B cell (primary cell): ENCODE measurements around the gene NEK8. TPM values are rescaled to one million over a fixed set of nuclear protein-coding genes. Genes with fewer than 3 reads are reported as not detected.
A peak's percentile ranks its signal among the peaks of the same experiment; 100 is the strongest.

ENCODE experiments used
- ATAC-seq: fragments of 200-7000 bp; cut with Tn5 transposase; one replicate; pipeline ENCODE4 v1.10.0; 2021; ENCODE audit warnings: low read depth, mild to moderate bottlenecking, moderate number of reproducible peaks, moderate library complexity
- CTCF ChIA-PET: fragments of 350-600 bp; sonication (Branson Sonifier 250); formaldehyde crosslinking; loops from one replicate; lab custom pipeline; 2021; ENCODE audit warnings: antibody characterized with exemption, inconsistent platforms; lab: Charles Lee
- POLR2A ChIA-PET: fragments of 350-600 bp; sonication (Branson Sonifier 250); formaldehyde crosslinking; loops from one replicate; lab custom pipeline; 2021; ENCODE audit warnings: antibody characterized with exemption; lab: Charles Lee
- DNase-seq: peaks from one replicate; pipeline ENCODE4 v3.0.0; 2013
- H2AFZ ChIP-seq: 2 replicates; pipeline ENCODE4 v1.6.1; 2012; ENCODE audit warnings: mild to moderate bottlenecking, low read depth, low read length; ENCODE audit not compliant: insufficient read depth, poor library complexity, severe bottlenecking
- H3K27ac ChIP-seq, 2 donors: 1 replicate in 1 of 2; 2 replicates in 1 of 2; pipeline ENCODE4 v1.5.1; 2012 to 2013; ENCODE audit warnings: low read length in 2 of 2, mild to moderate bottlenecking in 2 of 2, moderate library complexity in 1 of 2
- H3K27me3 ChIP-seq, 4 experiments: fragments of 200-600 bp in 1 of 4; sonication (generic) in 1 of 4; replicated peaks in 1 of 4; 1 replicate in 2 of 4; 2 replicates in 2 of 4; pipeline versions ENCODE4 v1.6.1 to v1.7.0; 2013 to 2016; ENCODE audit warnings: low read length in 3 of 4, mild to moderate bottlenecking in 2 of 4, mixed read lengths in 1 of 4, moderate library complexity in 1 of 4; ENCODE audit not compliant: insufficient read depth in 4 of 4, control insufficient read depth in 3 of 4; ENCODE audit errors: control extremely low read depth in 1 of 4
- H3K36me3 ChIP-seq, 2 experiments: replicated peaks in 1 of 2; 1 replicate in 1 of 2; 2 replicates in 1 of 2; pipeline versions ENCODE4 v1.6.1 to v1.7.1; 2013; ENCODE audit warnings: low read length in 1 of 2; ENCODE audit not compliant: insufficient read depth in 2 of 2, control insufficient read depth in 1 of 2; ENCODE audit errors: control extremely low read depth in 1 of 2, extremely low read depth in 1 of 2
- H3K4me1 ChIP-seq, 2 donors: fragments of 200-600 bp in 1 of 2; sonication (generic) in 1 of 2; 1 replicate in 1 of 2; 2 replicates in 1 of 2; pipeline versions ENCODE4 v1.5.1 to v1.6.1; 2013 to 2017; ENCODE audit warnings: low read length in 2 of 2; ENCODE audit not compliant: control insufficient read depth in 2 of 2, insufficient read depth in 2 of 2
- H3K4me2 ChIP-seq: replicated peaks from 2 replicates; pipeline ENCODE3; 2012; ENCODE audit warnings: mild to moderate bottlenecking, low read depth, low read length; ENCODE audit not compliant: poor library complexity, severe bottlenecking
- H3K4me3 ChIP-seq, 5 experiments: fragments of 200-600 bp in 1 of 5; sonication (generic) in 1 of 5; 1 replicate in 3 of 5; 2 replicates in 2 of 5; pipeline versions ENCODE4 v1.5.1 to v1.7.0; 2011 to 2016; ENCODE audit warnings: low read length in 4 of 5, mild to moderate bottlenecking in 4 of 5, low read depth in 2 of 5, control low read depth in 1 of 5, moderate library complexity in 1 of 5; ENCODE audit not compliant: insufficient read depth in 1 of 5; ENCODE audit errors: control extremely low read depth in 1 of 5, extremely low read depth in 1 of 5
- H3K79me2 ChIP-seq: fragments of 200-600 bp; sonication (generic); one replicate; pipeline ENCODE4 v1.6.0; 2016; ENCODE audit warnings: low read length; ENCODE audit not compliant: control insufficient read depth, insufficient read depth
- H3K9ac ChIP-seq: fragments of 200-600 bp; sonication (generic); 2 replicates; pipeline ENCODE4 v1.6.1; 2017; ENCODE audit warnings: mild to moderate bottlenecking, low read length, moderate library complexity
- H3K9me3 ChIP-seq, 3 donors: one replicate each; pipeline versions ENCODE4 v1.6.1 to v1.7.1; 2013; ENCODE audit warnings: low read length in 2 of 3; ENCODE audit not compliant: control insufficient read depth in 2 of 3, insufficient read depth in 1 of 3; ENCODE audit errors: control extremely low read depth in 1 of 3
- H4K20me1 ChIP-seq: 2 replicates; pipeline ENCODE4 v1.6.0; 2012; ENCODE audit warnings: mild to moderate bottlenecking, low read length; ENCODE audit not compliant: insufficient read depth, control insufficient read depth, poor library complexity, severe bottlenecking
- H3K27ac Mint-ChIP-seq: one replicate; pipeline ENCODE4 v1.8.0; 2021; ENCODE audit warnings: mixed read lengths
- H3K27me3 Mint-ChIP-seq: one replicate; pipeline ENCODE4 v1.8.0; 2021; ENCODE audit warnings: mixed read lengths
- H3K4me1 Mint-ChIP-seq: one replicate; pipeline ENCODE4 v1.8.0; 2021; ENCODE audit warnings: mixed read lengths
- H3K4me3 Mint-ChIP-seq: one replicate; pipeline ENCODE4 v1.8.0; 2021; ENCODE audit warnings: mixed read lengths
- H3K9me3 Mint-ChIP-seq: one replicate; pipeline ENCODE4 v1.8.0; 2022; ENCODE audit warnings: mixed read lengths; ENCODE audit not compliant: insufficient read depth
- EZH2 ChIP-seq: IDR thresholded peaks from 2 replicates; pipeline ENCODE4 v1.6.1; 2012; ENCODE audit warnings: borderline replicate concordance, low read depth, mild to moderate bottlenecking, moderate library complexity, low read length; ENCODE audit not compliant: insufficient read depth, poor library complexity, severe bottlenecking
- WGBS: methylation state at CpG from one replicate; pipeline ENCODE4 v1.1.5; 2013; ENCODE audit warnings: missing lambda C conversion rate; ENCODE audit not compliant: insufficient coverage; 5-methylcytosine and 5-hydroxymethylcytosine counted together
- intact Hi-C: fragments of 100-400 bp; cut with micrococcal nuclease; formaldehyde crosslinking; loops from one replicate; pipeline ENCODE4 v1.10.0; 2022
- polyA plus RNA-seq: library from polyadenylated mRNA; depleted of rRNA; stranded (reverse); fragments of >200 nt; gene quantifications from 2 replicates; pipeline ENCODE4 v1.2.3, GENCODE V29; 2012
- total RNA-seq, 2 donors: library from RNA; stranded (reverse); fragments of 120-200 nt in 1 of 2; gene quantifications; 1 replicate in 1 of 2; 2 replicates in 1 of 2; pipeline versions ENCODE4 v1.2.3 to v1.2.4, GENCODE V29; 2013 to 2022
- TF ChIP-seq, protein P1 (sequence below): fragments of 200-600 bp; IDR thresholded peaks from one replicate; pipeline ENCODE4 v1.8.0; 2022; ENCODE audit warnings: antibody characterized with exemption, mild to moderate bottlenecking

Gene NEK8
- total and polyA plus RNA-seq, 2 donors (not counting 1 experiment from before 2014, with no cell fraction given), result 58.0 to 305 TPM

DNA sequence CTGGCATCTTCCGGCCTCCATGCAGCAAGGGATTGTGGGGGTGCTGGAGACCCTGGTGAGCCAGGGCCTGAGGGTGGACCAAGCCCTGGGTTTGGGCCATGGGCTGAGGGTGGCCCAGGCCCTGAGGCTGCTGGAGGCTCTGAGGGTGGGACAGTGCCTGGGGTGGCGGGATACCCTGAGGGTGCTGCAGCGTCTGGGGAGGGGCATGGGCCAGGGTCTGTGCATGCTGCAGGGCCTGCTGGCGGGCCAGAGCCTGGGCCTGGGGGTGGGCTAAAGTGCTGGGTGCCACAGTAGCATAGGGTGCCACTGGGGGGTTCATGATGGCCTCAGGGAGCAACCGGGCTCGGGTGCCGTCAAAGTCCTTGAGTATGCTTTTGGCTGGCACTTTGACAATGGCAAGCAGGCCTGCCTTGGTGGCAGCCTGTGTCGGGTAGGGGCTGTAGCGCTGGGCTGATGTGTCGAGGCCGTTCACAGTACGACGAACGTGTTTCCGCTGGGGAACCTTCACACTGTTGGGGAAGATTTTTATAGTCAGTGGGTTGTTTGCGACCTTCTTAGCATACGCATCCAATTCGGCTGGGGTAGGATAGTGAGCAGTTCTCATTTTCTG lies 30.8 kb downstream of the NEK8 start:
- H3K4me1 ChIP-seq, result peaks cover 0 to 8% of the 10 kb centered on the region in 2 donors
- no peak overlapping the region for H3K4me2 ChIP-seq
- H2AFZ ChIP-seq, result no peak overlapping the region
- H3K9me3 ChIP-seq, result no peaks in the 10 kb centered on the region
- H3K4me3 ChIP-seq, result no peak overlapping the region
- H3K4me1 Mint-ChIP-seq, result peaks cover 11% of the 10 kb centered on the region
- no peaks in the 10 kb centered on the region for H3K27me3 Mint-ChIP-seq
- no peaks in the 10 kb centered on the region for H3K9me3 Mint-ChIP-seq
- H3K27ac ChIP-seq, result no peak overlapping the region
- intact Hi-C loops, result no loop called here
- H3K4me3 Mint-ChIP-seq, result no peak overlapping the region
- H3K27ac Mint-ChIP-seq, result no peak overlapping the region
- POLR2A ChIA-PET, result no interaction called here
- H3K27me3 ChIP-seq, result no peaks in the 10 kb centered on the region
- TF ChIP-seq, protein P1, sequence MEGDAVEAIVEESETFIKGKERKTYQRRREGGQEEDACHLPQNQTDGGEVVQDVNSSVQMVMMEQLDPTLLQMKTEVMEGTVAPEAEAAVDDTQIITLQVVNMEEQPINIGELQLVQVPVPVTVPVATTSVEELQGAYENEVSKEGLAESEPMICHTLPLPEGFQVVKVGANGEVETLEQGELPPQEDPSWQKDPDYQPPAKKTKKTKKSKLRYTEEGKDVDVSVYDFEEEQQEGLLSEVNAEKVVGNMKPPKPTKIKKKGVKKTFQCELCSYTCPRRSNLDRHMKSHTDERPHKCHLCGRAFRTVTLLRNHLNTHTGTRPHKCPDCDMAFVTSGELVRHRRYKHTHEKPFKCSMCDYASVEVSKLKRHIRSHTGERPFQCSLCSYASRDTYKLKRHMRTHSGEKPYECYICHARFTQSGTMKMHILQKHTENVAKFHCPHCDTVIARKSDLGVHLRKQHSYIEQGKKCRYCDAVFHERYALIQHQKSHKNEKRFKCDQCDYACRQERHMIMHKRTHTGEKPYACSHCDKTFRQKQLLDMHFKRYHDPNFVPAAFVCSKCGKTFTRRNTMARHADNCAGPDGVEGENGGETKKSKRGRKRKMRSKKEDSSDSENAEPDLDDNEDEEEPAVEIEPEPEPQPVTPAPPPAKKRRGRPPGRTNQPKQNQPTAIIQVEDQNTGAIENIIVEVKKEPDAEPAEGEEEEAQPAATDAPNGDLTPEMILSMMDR, result no peak
- no peak for TF ChIP-seq EZH2
- peaks cover 39% of the 10 kb centered on the region for H3K79me2 ChIP-seq
- DNase-seq (peak; percentile 25), ATAC-seq (no peak)
- peaks cover 7 to 34% of the 10 kb centered on the region in 2 experiments for H3K36me3 ChIP-seq
- H3K9ac ChIP-seq, result no peak overlapping the region
- CTCF ChIA-PET, result interaction anchor here (6.6 to 7.6 kb wide), 5 partner anchors 9 to 194 kb away, joined by 58 to 137 read pairs (median 112); partner anchors contain the start of genes DHRS13, FLOT2, NEK8 and PHF12
- WGBS, result over 99% methylated on average over 18 of the region's 18 CpGs
- H4K20me1 ChIP-seq, result peaks cover 29% of the 10 kb centered on the region
